K562 (cell line): Measurements from ENCODE around the gene NOSTRIN. TPM values are rescaled to one million over a fixed set of nuclear protein-coding genes. Genes with fewer than 3 reads are reported as not detected.

ENCODE experiments used
- ELF2 ChIP-seq: fragments of 250-450 bp; sonication (Bioruptor Pico); IDR thresholded peaks from 2 replicates; pipeline ENCODE4 v1.5.0; 2021; ENCODE audit warnings: mild to moderate bottlenecking
- MGA ChIP-seq: fragments of 450-650 bp; IDR thresholded peaks from 2 replicates; pipeline ENCODE4 v1.6.1; 2016; ENCODE audit warnings: mild to moderate bottlenecking, moderate library complexity
- ZBTB40 ChIP-seq, 2 experiments: fragments of 450-650 bp in 1 of 2; sonication (generic) in 1 of 2; formaldehyde crosslinking in 1 of 2; IDR thresholded peaks; 2 replicates each; pipeline versions ENCODE4 v1.7.1 to v1.9.0; 2016 to 2022; ENCODE audit warnings: inconsistent platforms in 1 of 2, mild to moderate bottlenecking in 1 of 2, missing genetic modification reagents in 1 of 2
- ZKSCAN8 ChIP-seq: fragments of 200-800 bp; sonication (Bioruptor generic); IDR thresholded peaks from 2 replicates; pipeline ENCODE4 v1.6.1; 2016; ENCODE audit warnings: missing genetic modification characterization, missing compliant biosample characterization
- ZNF280B ChIP-seq: fragments of 250-450 bp; sonication (Bioruptor Pico); IDR thresholded peaks from 2 replicates; pipeline ENCODE4 v1.5.1; 2021; ENCODE audit warnings: mild to moderate bottlenecking
- polyA plus RNA-seq, 8 experiments: library from polyadenylated mRNA; depleted of rRNA in 4 of 8; stranded (reverse) in 5 of 8; unstranded in 3 of 8; fragments of >200 nt; fragmentation: Nextera tagmentation in 2 of 8; fragmentation: Illumina TruSeq in 1 of 8; extraction: Ambion mirVana in 2 of 8; extraction: Trizol in 1 of 8; gene quantifications; 2 replicates each; pipeline versions ENCODE4 v1.2.1 to v1.2.3, GENCODE V29; 2011 to 2014; ENCODE audit warnings: inconsistent platforms in 1 of 8, missing spikeins in 1 of 8
- total RNA-seq, 7 experiments: library from RNA; depleted of rRNA in 6 of 7; stranded (reverse); fragments of >200 nt in 6 of 7; fragmentation: Illumina TruSeq in 2 of 7; extraction: Trizol in 2 of 7; gene quantifications; 2 replicates each; pipeline versions ENCODE4 v1.2.1 to v1.2.3, GENCODE V29; 2011 to 2021; ENCODE audit warnings: low replicate concordance in 1 of 7

The NOSTRIN gene
- total and polyA plus RNA-seq, 9 of the 15 experiments (the other 6 are each of a cell fraction or from before 2014, with no cell fraction given) = 26.7 to 82.9 (median 56.3) TPM

- TF ChIP-seq MGA = no peak
- peak; percentile 48; the same call in 1 of the 2 replicates for TF ChIP-seq ZKSCAN8
- peak; percentile 71 for TF ChIP-seq ZBTB40 (IDR thresholded peaks at IDR 0.05)
- TF ChIP-seq ZBTB40 (CRISPR knock-in tag; IDR thresholded peaks at IDR 0.05) = no peak
- no peak for TF ChIP-seq ZNF280B (CRISPR knock-in tag)
- TF ChIP-seq ELF2 (CRISPR knock-in tag) = no peak
Measured at GRCh38 chr2:168757223-168757622, 45.2 kb upstream of the NOSTRIN start (continued).
